ENCODE results near the gene CLSTN2. TPM values are rescaled to one million over a fixed set of nuclear protein-coding genes. Genes with fewer than 3 reads are reported as not detected.

The CLSTN2 gene
- total and polyA plus RNA-seq, 8 donors, result 0.31 to 1.1 (median 0.61) TPM

GRCh38 chr3:140522653-140523380 is 587.8 kb downstream of the CLSTN2 start:
- intact Hi-C loops (cut with DNase I), result no loop called here
- Histone ChIP-seq H3K36me3 (no peaks in the 10 kb centered on the region), H3K9me3 (peaks cover 0 to 12% of the 10 kb centered on the region in 2 donors), H3K27ac (no peak overlapping the region), H3K4me3 (no peak overlapping the region), H3K27me3 (peaks cover 0 to 19% of the 10 kb centered on the region in 2 donors), H3K4me1 (no peaks in the 10 kb centered on the region)
- no peak for TF ChIP-seq CTCF (IDR thresholded peaks at IDR 0.05)
- no peak for DNase-seq
- no peak for ATAC-seq

- H3K4me1 ChIP-seq, result no peaks in the 10 kb centered on the region
- H3K27ac ChIP-seq, result no peak overlapping the region
- DNase-seq (no peak), ATAC-seq (no peak)
- no peak for TF ChIP-seq CTCF (IDR thresholded peaks at IDR 0.05)
- H3K9me3 ChIP-seq, result peaks cover 0 to 6% of the 10 kb centered on the region in 2 donors
- intact Hi-C loops (cut with DNase I), result no loop called here
- H3K36me3 ChIP-seq, result no peaks in the 10 kb centered on the region
- H3K4me3 ChIP-seq, result no peak overlapping the region
- peaks cover 0 to 19% of the 10 kb centered on the region in 2 donors for H3K27me3 ChIP-seq
Measured at GRCh38 chr3:140523600-140523999, 588.6 kb downstream of the CLSTN2 start.

- DNase-seq (no peak), ATAC-seq (no peak)
- H3K4me1 ChIP-seq, result no peaks in the 10 kb centered on the region
- no peaks in the 10 kb centered on the region for H3K9me3 ChIP-seq
- no peak for TF ChIP-seq CTCF (IDR thresholded peaks at IDR 0.05)
- no peaks in the 10 kb centered on the region for H3K36me3 ChIP-seq
- H3K4me3 ChIP-seq, result no peak overlapping the region
- no peak overlapping the region for H3K27ac ChIP-seq
- intact Hi-C loops (cut with DNase I), result no loop called here
- peaks cover 0 to 10% of the 10 kb centered on the region in 2 donors for H3K27me3 ChIP-seq
Measured at GRCh38 chr3:140527156-140527555, 592.2 kb downstream of the CLSTN2 start.

- Histone ChIP-seq H3K27me3 (no peaks in the 10 kb centered on the region), H3K9me3 (peaks cover 0 to 3% of the 10 kb centered on the region in 2 donors), H3K27ac (no peak overlapping the region), H3K36me3 (no peaks in the 10 kb centered on the region), H3K4me3 (no peak overlapping the region), H3K4me1 (no peaks in the 10 kb centered on the region)
- no peak for DNase-seq
- no peak for ATAC-seq
- intact Hi-C loops (cut with DNase I), result no loop called here
- TF ChIP-seq CTCF (IDR thresholded peaks at IDR 0.05), result no peak
Measured at GRCh38 chr3:140529096-140529495, 594.1 kb downstream of the CLSTN2 start.

- no peak for TF ChIP-seq CTCF (IDR thresholded peaks at IDR 0.05)
- Histone ChIP-seq H3K27ac (no peak overlapping the region), H3K4me1 (no peaks in the 10 kb centered on the region), H3K4me3 (no peak overlapping the region), H3K27me3 (no peaks in the 10 kb centered on the region), H3K36me3 (no peaks in the 10 kb centered on the region), H3K9me3 (peaks cover 0 to 5% of the 10 kb centered on the region in 2 donors)
- intact Hi-C loops (cut with DNase I), result no loop called here
- ATAC-seq (no peak), DNase-seq (no peak)
Measured at GRCh38 chr3:140529558-140529957, 594.6 kb downstream of the CLSTN2 start.
